ENCODE data around the gene NPAS3.

Gene NPAS3

DNA sequence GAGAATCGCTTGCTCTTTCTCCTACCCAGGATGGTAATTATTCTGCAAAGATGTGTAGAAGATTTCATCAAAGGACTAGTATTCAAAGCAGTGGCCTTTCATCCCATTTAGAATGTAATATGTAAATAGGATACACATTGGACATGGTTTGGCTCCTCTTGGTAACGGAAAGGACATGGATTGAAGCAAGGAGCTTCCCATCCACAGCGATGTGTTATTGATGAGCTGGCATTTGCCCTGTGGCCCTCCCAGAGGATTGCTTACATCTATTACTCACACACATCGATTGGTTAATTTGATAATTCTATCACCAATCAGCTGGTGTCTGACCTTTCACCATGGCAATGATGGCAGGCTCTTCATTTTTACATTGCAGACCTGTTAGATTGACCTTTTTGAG lies 553.8 kb downstream of the NPAS3 start:
- DNase-seq: no peak

DNA sequence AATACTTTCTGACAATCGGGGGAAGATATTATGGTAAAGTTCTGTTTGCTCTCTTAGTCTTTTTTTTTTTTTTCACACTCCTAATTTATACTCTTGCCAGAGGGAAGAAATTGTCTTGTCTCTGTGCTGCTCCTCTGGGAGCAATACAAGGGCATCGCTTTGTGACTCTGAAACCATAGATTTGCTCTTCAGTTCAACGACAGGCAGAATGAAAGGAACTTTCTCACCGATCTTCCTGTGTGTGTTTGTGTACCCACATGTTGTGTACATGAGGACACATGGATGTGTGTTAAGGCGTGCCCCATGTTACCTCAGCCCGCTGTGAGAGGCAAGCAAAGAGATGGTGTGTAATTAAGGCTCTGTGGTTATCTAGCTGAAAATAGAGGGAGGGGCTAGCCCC lies 554.6 kb downstream of the NPAS3 start:
- DNase-seq: no peak

DNA sequence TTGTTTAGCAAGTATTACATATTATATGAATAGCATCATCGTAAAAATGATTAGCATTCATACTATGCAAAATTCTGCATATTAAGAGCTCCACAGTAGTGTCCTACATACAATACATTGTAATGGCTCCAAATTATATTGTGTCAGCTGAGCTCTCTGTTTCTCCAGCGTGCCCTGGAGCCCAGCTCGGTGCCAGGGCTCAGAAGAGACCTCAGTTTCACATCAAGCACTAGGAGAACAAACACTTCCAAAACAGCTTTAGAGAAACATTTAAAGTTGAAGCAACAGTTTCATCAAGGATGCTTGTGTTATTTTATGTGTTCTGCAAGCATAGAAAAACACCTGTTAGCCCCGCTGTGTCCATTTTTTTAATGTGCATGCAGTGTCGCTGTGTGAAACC lies 555.3 kb downstream of the NPAS3 start:
- DNase-seq: no peak

DNA sequence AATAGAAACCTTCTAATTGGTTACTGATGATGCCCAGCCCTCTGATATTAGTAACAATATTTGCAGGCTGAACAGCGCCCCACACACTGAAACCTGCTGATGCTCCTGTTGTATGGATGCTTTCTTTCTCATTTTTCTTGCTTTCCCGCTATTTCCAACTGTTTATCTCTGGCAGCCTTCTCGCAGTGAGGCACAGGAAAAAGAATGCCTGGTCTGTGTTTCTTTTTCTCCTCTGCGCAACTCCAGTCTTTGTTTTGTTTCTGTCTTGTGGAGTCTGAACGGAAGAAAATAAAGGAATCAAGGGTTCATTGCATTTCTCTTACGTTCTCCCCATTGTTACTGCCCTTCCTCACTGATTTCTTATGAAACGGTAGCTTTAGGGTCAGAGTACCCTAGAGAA lies 561.0 kb downstream of the NPAS3 start:
- no peak for DNase-seq

DNA sequence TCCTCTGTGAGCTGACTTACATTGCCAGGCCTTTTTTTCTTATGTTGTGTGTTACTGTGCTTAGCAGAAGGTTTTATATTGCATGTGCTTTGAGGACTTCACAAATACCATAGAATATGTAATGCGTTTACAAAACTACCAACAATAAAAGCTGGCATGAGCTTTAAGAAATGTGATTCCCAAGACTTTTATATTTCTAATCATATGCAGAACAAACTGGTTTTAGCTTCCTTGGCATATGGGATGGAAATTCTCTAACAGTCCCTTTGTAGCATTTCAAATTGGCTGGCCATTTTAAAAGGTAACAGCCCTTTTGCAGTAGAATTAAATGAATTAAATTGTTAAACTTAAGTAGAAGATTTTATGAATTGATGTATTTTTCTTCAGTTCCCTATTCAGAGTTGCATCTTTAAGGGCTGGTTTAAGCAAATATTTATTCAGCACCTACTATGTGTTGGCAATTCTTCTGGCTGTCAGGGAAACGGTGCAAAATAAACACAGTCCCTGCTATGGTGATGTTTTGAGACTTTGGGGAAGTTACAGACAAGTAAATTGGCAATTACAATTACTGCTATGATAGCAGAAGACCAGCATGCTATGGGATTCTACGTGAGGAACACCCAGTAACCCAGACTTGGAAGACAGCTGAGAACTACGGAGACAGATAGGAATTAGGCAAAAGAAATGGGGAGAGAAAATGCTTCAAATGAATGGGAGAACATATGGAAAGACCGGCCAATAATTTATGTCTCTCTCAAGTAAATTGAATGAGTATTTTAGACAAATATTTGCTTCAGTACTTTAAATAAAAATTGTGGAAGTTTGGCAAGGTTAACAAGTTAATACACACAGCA lies 565.8 kb downstream of the NPAS3 start:
- DNase-seq: no peak

DNA sequence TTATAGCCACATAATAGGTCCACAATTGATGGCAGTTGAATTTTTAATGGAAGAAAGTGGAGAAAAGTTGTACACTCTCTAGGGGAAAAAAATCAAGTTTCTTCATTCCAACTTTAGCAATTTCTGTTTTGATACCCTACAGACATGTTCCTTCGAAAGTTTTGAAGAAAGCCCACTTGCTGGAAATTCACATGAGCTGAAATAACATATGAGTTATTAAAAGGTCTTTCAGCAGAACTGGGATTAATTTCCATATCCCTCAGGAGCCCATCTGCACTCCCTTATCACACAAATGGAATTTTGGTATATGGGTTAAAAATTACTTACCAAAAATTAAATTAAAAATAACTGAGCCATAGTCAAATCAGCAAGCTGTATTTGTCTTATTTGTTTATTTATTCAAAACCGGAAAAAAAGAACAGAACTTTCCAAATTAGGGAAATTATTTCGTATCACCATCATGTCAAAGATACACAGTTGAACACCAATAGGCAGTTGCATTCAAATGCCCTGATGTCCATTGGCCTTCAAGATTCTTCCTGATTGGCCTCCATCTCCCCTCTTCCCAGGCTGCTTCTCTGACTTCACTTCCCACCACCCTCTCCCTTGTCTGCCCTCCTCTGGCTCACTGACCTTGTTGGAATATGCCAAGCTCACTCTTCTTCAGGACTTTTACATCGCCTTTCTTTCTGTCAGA lies 566.7 kb downstream of the NPAS3 start:
- DNase-seq: no peak

DNA sequence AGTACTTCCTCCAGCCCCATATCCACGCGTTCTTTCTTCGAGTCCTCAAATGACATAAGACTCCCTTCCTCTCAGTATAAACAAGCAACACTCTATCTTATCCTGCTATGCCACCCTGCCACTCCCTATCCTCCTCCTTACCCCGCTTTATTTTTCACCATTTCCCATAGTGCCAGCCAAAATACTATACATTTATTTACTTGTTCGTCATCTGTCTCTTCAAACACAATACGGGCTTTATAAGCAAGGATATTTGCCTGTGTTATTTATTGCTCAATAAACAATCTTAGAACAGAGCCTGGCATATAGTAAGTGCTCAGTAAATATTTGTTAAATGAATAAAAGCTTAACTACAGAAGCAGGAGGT lies 567.3 kb downstream of the NPAS3 start:
- no peak for DNase-seq

DNA sequence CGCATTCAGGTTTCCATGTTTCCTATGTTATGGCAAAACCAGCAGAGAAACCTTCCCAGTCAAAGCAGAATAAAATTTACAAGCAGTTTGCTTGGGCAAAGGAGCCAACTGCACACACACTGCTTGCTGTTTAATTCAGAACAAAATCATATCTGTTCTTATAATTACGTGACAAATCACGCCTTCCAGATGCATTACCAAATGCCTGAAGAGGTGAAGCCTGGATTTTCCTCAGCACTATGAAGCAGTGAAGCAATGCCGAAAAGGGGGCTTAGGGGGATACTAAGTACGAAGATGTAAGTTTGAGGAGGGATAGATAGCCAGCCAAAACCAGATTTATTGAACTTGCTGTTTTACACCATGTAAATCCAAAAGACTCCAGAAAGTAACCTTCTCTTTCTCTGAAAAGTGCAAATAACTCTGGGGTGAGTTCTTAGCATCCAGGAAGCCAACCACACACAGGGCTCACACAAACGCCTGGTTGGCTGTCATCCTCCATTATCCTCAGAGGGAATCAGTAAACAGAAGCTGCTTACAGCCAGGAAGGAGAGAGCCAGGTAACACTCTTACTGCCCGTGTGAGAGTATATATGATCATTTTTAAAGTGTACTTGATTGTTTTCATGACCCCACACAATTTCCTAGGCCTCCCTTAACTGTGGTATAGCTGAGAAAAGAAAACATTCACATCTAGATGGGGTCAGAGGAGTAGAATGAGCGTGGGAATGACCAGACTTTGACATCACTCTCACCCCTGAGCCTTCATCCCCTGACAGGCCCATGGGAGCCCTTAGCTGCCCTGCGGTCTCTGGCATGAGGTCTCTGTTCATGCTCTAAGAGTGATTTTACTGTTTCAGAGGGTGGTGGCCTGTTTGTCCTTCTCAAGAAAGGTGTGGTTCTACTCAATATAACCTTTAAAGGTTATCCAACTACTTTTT lies 569.7 kb downstream of the NPAS3 start:
- DNase-seq: no peak

DNA sequence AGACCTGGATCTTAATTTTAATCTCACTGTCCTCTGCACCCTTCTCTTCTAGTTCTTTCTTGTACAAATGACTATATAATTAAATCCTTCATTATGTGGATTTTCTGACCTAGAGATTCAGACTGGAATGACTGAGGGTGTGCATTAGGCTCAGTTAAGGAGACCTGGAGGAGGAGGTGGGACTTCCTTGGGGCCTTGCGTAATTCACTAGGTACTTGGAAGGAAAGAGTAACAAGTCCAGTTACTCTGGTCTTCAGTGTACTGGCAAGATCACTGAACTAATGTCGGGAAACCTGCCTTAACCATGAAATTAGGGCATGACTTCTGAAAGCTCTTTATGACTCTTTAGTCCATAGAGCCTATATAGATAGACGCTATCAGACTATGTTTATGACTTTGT lies 570.8 kb downstream of the NPAS3 start:
- DNase-seq: no peak

DNA sequence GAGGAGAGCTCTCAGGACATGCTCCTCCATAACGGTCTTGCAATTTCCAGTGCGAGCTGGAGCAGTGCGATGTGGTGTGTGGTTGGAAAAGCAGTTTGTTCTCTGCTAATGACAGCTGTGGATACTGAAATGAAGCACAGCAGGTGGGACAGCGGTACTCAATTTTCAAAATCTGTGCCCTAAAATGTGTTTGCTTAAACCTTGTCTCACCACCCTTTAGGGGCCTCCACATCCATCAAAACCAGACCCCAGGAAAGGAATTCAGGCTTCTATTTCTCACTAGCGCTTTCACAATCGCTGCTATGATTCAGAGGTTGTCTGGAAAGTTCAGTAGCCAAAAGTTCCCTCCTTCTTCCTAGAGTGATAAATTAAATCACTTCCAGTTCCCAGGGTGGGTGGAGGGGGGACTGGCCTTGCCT lies 571.4 kb downstream of the NPAS3 start:
- no peak for DNase-seq

DNA sequence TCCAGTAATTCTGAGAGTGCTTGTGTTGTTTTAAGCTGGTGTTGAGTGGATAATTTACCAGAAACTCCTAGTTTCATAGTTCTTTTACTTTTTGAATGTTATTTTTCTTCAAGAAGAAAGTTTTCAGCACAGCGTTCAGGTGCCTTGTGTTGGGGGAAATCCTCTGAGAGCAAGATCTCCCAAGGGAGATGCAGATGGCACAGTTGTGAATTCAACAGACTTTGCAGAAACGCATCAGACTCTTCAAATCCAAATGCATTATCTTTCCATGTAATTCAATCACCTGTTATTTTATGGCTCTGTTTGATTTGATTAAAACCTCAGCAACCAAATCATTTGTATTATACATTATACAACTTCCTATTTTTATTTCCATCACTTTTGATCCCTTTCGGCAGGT lies 572.3 kb downstream of the NPAS3 start:
- DNase-seq: no peak

DNA sequence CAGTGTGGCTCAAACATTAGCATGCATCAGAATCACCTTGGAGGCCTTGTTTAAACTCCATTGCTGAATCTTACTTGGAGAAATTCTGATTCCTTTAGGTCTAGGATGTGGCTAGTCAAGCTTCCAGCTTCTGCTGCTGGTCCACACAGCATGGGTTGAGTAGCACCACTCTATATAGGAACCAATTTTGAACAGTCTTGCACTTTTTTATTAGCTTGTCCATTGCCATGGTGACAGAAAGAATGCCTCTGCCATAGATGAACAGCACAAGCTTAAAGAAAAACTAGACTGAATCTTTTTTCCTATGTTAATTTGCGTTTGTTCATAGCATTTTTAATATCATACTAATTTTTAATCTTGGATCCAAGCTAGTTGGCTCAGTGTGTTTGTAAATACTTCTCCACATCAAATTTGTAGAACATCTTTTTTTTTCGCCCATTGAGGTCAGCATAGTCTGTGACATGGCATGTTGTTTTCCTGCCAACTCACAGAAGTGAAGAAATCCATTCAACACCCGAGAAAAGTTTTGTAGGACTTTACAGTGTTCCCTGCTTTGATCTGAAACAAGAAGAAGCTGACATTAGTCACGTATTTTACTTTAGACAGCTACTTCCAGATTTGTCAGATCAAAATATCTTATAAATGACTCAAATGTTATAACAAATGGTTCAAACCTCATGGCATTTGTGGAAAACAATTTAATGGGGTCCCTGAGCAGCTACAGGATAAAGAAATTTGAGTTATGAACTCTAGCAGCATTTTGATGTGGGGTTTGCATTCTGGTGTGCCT lies 573.4 kb downstream of the NPAS3 start:
- no peak for DNase-seq

DNA sequence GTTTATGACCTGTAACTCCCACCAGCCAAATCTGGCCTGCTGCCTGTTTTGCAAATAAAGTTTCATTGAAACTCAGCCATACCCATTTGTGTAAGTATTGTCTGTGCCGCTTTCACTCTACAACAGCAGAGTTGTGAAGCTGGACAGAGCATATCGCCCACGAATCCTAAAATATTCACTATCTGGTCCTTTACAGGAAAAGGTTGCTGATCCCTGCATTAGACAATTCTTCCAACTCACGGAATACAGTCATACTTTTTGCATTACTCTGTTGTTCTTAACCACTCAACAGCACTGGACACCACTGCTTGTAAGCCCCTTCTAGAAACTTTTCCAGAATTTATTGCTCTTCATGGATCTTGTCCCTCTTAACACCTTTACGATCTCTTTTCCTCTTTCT lies 576.8 kb downstream of the NPAS3 start:
- DNase-seq: no peak

DNA sequence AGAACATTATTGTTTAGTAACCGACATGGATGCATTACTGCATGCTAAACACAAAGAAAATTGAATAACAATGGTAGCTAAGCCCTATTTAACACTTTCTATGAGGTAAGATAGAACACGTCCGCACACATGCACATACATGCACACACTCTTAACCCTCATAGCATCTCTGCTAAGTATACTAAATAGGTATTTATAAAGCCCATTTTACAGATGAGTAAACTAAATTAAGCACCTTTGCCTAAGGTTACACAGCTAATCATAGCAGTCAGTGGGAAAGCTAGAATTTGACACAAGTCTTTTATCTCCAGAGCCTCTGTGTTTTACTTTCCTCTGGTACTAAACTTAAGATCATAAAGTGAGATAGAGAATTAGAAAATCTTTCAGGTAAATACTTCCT lies 577.2 kb downstream of the NPAS3 start:
- no peak for DNase-seq

DNA sequence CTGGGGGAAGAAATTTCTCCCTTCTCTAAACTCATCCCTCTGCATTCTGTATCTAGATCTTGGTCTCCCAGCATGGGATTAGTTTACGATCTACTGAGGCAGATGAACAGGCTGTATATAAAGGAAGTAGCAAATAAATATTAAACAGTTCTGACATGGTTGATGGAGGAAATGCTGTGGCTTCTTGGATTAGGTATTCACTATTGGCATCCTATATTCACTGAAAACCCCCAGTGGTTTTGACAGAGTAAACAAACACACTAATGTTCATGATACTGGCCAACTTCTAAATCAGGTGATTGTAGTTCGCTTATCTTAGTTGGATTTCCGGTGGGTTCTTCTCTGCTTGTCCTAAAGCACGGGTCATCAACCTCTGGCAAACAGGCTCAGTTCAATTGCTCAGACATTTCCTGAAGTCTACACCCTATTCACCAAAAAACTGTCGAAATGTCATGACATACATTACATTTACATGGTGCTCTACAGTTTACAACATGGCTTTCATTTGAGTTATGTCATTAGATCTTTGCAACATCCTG lies 578.3 kb downstream of the NPAS3 start:
- no peak for DNase-seq

DNA sequence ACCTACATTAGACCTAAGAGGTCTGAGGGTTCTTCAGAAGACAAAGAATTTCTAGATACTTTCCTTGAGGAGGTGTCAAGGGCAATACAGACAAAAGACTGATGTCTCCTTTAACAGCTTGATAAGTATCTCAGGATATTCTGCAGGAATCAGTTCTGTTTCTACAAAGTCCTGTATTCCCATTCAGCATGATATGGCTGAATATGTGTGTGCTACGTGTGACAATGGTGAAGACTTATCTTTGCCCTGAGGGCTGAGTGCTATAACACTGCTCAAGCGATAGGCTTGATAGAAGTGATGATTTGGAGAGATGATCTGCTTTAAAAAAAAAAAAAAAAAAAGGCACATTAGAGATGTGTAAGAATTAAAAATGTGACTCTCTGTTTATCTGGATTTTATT lies 582.5 kb downstream of the NPAS3 start:
- DNase-seq: no peak

DNA sequence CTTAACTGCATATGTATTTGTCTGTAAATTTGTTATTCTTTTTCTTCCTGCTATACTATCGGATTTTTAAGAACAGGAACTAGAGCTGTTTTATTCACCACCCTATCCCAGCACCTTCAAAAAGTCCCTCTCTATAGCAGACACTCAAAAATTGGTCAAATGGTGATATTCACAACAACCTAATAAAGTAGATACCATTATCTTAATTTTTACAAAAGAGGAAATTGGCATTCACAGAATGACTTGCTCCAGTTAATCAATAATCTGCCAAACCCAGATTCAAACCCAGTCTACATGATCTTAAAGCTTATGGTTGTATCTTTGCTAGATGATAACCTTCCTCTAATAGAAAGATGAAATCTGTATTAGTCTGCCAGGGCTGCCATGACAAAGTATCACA lies 585.6 kb downstream of the NPAS3 start:
- no peak for DNase-seq

DNA sequence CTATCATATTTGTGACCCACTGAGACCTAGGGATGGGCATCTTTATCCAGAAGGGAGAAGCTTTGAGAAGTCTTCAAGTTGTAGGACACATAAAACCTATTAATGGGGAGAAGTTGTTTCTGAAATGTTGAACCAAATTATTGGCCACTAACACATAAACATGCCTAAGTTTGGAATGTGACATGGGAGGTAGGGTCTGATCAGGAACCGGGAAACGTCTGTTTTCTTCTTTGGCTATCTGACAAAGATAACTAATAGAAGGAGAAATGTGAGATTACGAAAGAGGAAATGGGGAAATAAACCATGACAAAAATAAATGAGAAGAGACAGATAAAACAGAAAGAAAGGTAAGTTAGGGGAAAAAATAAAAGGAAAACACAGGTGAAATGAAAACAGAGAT lies 586.9 kb downstream of the NPAS3 start:
- no peak for DNase-seq

DNA sequence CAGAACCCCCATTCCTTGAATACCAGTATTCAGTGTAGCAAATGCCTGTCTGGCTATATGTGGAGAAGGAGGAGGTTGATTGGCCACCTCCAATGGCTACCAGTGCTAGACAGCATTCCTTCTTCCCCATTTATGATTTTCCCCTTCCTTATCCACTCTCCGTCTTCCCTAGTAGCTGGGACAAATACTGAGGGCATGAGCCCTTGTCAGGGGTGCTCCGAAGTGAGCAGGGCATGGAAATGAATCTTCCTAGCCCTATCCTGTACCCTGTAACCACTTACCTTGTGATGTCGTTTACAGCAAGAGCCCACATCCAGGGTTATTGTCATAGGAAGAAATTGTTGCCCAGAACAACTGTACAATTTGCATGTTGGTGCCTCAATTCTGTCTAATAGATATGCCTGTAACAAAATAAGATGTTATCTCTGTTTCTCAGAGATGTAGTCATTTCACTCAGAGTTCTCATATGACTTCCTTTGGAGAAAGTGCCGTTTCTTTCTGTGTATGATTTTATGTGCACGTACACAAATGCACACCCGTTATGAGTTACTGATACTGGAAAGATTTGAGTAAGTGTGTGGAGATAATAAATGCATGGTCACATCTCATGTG lies 588.5 kb downstream of the NPAS3 start:
- DNase-seq: no peak

DNA sequence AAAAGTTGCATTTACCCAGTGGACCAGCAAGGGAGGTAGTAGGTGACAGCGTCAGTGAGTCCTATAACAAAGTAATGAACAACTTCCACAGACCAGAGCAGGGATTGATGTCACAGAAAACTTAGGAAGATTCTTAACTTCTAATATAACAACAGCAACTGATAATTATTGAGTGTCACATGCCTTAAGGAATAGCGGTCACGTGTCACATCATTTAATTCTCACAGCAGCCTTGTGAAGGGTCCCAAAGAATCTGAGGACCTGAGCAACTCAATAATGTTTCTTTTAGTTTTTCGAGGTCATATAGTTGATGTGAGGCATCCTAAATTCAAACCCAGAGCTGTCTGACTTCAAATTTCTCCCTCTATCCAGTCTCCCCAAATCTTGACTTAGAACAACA lies 590.0 kb downstream of the NPAS3 start:
- no peak for DNase-seq

DNA sequence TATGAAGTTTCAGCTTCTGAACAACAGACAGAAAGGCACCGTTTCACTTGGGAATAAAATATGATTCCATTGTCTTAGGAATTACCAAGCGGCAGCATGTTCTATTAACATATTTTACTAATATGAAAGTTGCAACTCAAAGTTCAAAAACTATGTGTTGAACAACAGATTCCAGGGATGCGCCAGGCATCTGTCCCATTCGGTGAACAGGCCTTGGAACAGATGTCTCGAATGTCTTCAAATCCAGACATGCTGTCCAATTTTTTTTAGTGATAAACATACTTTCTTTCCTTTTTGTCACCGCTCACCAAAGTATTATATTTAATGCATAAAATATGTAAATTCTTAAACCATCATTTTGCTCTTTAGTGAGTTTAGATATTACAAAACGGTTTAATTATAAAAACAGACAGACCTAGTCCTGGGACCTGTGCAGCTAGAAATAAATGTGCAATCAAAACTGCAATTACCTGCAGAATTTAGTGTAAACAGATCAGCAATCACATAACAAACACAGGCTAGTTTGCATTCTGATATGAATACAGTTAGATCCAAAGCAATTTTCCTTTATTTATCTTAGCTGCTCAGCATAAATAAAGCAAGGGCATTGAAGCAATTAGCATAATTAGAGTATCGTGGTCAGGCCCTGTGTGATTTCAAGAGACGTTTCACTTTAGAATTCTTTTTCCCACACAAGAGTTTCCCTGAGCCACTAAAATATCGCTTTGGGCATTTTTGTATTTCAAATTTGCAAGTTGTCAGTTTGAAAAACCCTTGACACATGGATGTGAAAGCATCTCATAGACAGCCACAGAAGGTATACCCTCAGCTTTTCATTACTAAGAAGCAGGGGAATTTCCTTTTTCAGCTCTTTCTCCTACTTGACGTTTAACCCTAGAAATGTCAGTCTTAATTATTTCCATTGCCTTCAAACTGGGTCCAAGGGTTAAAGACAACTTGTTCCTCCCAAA lies 591.4 kb downstream of the NPAS3 start:
- DNase-seq: no peak
